Osteocyte (in vitro differentiated cells): ENCODE results near the gene STARD3. TPM values are rescaled to one million over a fixed set of nuclear protein-coding genes. Genes with fewer than 3 reads are reported as not detected.

Experiments used
- DNase-seq: peaks from one replicate; pipeline ENCODE4 v3.0.0; 2021; ENCODE audit warnings: mixed read lengths; ENCODE audit not compliant: unreplicated experiment; ENCODE audit errors: extremely low spot score
- H3K27ac Mint-ChIP-seq: one replicate; pipeline ENCODE4 v1.8.0; 2021; ENCODE audit warnings: mild to moderate bottlenecking, mixed read lengths; ENCODE audit not compliant: unreplicated experiment
- H3K27me3 Mint-ChIP-seq: one replicate; pipeline ENCODE4 v1.8.0; 2021; ENCODE audit warnings: mixed read lengths; ENCODE audit not compliant: unreplicated experiment
- H3K36me3 Mint-ChIP-seq: one replicate; pipeline ENCODE4 v1.8.0; 2021; ENCODE audit warnings: mixed read lengths; ENCODE audit not compliant: unreplicated experiment
- H3K4me1 Mint-ChIP-seq: one replicate; pipeline ENCODE4 v1.8.0; 2021; ENCODE audit warnings: mixed read lengths; ENCODE audit not compliant: unreplicated experiment
- H3K4me3 Mint-ChIP-seq: one replicate; pipeline ENCODE4 v1.8.0; 2021; ENCODE audit warnings: mild to moderate bottlenecking, moderate library complexity, mixed read lengths; ENCODE audit not compliant: unreplicated experiment
- H3K9me3 Mint-ChIP-seq: one replicate; pipeline ENCODE4 v1.8.0; 2021; ENCODE audit warnings: mixed read lengths; ENCODE audit not compliant: unreplicated experiment
- total RNA-seq: library from RNA; stranded (reverse); gene quantifications from 2 replicates; pipeline ENCODE4 v1.2.1, GENCODE V29; 2021
- TF ChIP-seq, protein P1 (sequence below): fragments of 200-600 bp; sonication (generic); IDR thresholded peaks from 2 replicates; pipeline ENCODE4 v1.5.0; 2021; ENCODE audit warnings: antibody characterized with exemption, mild to moderate bottlenecking, moderate library complexity

Gene STARD3
- total RNA-seq, 1 donor from 2014 or later: 68.9 TPM

DNA sequence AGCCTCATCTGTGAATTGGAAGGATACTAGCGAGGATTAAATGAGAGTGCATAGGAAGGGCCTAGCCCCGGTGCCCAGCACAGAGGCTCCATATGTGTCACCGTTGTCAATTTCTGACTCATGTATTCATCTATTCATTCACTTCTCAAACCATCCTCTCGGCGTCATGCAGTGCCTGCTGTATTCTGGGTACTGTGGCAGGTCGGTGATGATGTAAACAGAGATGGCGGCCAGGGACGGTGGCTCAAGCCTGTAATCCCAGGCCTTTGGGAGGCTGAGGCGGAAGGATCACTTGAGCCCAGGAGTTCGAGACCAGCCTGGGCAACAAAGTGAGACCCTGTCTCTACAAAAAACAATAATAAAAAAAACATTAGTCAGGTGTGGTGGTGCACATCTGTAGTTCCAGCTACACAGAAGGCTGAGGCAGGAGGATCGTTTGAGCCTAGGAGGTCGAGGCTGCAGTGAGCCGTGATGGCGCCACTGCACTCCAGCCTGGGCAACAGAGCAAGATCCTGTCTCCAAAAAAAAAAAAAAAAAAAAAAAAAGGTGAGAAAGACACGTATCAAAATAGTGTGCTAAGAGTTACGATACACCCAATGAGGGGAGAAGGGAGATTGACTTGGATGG is 14.5 kb upstream of the STARD3 start:
- H3K27me3 Mint-ChIP-seq: peaks cover 29% of the 10 kb centered on the region
- no peak overlapping the region for H3K4me3 Mint-ChIP-seq
- no peak overlapping the region for H3K27ac Mint-ChIP-seq
- peaks cover 20% of the 10 kb centered on the region for H3K4me1 Mint-ChIP-seq
- TF ChIP-seq, protein P1, sequence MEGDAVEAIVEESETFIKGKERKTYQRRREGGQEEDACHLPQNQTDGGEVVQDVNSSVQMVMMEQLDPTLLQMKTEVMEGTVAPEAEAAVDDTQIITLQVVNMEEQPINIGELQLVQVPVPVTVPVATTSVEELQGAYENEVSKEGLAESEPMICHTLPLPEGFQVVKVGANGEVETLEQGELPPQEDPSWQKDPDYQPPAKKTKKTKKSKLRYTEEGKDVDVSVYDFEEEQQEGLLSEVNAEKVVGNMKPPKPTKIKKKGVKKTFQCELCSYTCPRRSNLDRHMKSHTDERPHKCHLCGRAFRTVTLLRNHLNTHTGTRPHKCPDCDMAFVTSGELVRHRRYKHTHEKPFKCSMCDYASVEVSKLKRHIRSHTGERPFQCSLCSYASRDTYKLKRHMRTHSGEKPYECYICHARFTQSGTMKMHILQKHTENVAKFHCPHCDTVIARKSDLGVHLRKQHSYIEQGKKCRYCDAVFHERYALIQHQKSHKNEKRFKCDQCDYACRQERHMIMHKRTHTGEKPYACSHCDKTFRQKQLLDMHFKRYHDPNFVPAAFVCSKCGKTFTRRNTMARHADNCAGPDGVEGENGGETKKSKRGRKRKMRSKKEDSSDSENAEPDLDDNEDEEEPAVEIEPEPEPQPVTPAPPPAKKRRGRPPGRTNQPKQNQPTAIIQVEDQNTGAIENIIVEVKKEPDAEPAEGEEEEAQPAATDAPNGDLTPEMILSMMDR: no peak
- DNase-seq: no peak
- H3K9me3 Mint-ChIP-seq: no peaks in the 10 kb centered on the region
- no peaks in the 10 kb centered on the region for H3K36me3 Mint-ChIP-seq

DNA sequence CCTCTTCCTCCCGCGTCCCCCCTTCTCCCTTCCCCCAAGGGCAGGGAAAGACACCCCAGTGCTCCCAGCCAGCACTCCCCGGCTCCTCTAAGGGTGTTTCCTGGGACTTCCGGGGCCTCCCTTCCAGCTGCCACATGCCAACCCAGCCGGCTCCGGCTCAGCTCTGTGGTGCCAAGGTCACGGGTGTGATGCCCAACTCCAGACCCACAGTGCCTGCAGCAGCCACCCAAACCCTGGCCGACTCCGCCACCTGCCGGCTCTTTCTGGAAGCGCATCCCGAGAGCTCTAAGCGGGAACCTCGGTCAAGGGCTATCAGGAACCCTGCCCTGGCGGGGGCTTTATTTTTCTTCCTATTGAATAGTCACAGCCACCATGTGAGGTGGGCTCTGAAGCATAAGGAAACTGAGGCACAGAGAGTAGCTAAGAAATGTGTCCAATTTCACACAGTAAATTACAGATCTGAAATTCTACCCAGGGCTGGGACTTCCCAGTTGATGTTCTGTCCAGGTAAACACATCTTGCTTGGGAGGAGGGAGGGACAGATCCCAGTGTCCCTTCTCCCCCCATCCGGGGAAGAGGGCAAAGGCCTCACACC is 13.5 kb upstream of the STARD3 start:
- Mint-ChIP-seq H3K36me3 (no peaks in the 10 kb centered on the region), H3K9me3 (no peaks in the 10 kb centered on the region), H3K27ac (no peak overlapping the region), H3K27me3 (peaks cover 37% of the 10 kb centered on the region), H3K4me1 (peaks cover 20% of the 10 kb centered on the region), H3K4me3 (no peak overlapping the region)
- TF ChIP-seq, protein P1: peak; percentile 92
- peak; percentile 94 for DNase-seq

DNA sequence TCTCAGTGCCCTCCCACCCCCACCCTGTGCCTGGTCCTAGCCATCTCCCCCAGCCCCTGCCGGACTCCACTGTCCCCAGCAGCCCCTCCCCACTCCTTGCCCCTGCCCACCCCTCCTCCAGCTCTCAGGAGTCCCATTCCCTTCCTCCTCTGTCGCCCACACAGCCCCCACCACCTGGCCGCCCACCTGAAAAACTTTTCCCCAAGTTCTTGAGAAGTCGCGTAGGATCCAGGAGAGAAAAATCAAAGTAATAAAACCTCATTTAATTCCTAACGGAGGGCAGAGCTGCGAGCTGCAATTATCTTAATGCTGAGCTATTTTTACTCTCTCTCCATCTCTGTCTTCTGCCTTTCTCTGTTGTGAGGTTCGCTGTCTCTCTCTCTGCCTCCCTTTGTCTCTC is 12.6 kb upstream of the STARD3 start:
- peaks cover 20% of the 10 kb centered on the region for H3K4me1 Mint-ChIP-seq
- DNase-seq: no peak
- no peaks in the 10 kb centered on the region for H3K9me3 Mint-ChIP-seq
- no peak overlapping the region for H3K4me3 Mint-ChIP-seq
- peaks cover 44% of the 10 kb centered on the region for H3K27me3 Mint-ChIP-seq
- no peaks in the 10 kb centered on the region for H3K36me3 Mint-ChIP-seq
- TF ChIP-seq, protein P1: no peak
- no peak overlapping the region for H3K27ac Mint-ChIP-seq

DNA sequence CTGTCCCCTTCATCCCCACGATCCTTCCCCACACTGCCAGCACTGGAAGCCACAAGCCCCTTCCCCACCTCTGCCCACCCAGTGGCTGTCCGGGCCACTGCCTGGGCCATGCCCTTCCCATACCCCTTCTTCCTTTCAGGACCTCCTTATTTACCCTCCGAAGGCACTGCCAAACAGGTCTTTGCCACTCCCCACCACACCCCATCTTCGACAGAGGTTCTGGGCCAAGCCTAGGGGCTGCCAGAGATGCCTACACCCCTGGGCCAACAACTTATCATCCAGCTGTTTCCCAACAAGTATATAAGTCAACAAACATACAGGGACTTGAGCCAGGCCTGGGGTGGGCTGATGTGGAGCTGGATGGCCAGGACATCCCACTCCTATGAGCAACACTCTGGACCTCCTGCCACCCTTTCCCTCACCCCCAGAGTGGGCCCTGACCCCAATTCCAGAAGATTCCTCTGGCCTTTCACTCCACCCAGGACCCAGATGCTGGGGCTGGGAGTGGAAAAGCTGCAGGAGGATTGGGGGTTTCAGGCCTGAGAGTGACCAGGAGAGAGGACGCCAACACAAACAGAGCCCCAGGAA is 11.7 kb upstream of the STARD3 start:
- peaks cover 47% of the 10 kb centered on the region for H3K27me3 Mint-ChIP-seq
- no peak for DNase-seq

More for the DNA sequence above, 11.7 kb upstream of the STARD3 start:
- Mint-ChIP-seq H3K9me3 (no peaks in the 10 kb centered on the region), H3K27ac (no peak overlapping the region), H3K4me3 (no peak overlapping the region), H3K36me3 (no peaks in the 10 kb centered on the region), H3K4me1 (peaks cover 20% of the 10 kb centered on the region)
- TF ChIP-seq, protein P1: no peak
